GM10266 (cell line): ENCODE results near the gene SLC16A4.

Experiments
- DNase-seq: peaks from one replicate; pipeline ENCODE4 v3.0.0; 2012; ENCODE audit errors: extremely low spot score
- CTCF ChIP-seq: IDR thresholded peaks from 2 replicates; pipeline ENCODE4 v1.5.1; 2012; ENCODE audit warnings: mild to moderate bottlenecking, low read depth; ENCODE audit not compliant: control insufficient read depth, insufficient read depth; ENCODE audit errors: missing control alignments

The SLC16A4 gene

GRCh38 chr1:110328274-110328673 lies 62.6 kb downstream of the SLC16A4 start:
- DNase-seq = no peak
- TF ChIP-seq CTCF = no peak

GRCh38 chr1:110326826-110327225 lies 64.0 kb downstream of the SLC16A4 start:
- DNase-seq = no peak
- no peak for TF ChIP-seq CTCF

DNA sequence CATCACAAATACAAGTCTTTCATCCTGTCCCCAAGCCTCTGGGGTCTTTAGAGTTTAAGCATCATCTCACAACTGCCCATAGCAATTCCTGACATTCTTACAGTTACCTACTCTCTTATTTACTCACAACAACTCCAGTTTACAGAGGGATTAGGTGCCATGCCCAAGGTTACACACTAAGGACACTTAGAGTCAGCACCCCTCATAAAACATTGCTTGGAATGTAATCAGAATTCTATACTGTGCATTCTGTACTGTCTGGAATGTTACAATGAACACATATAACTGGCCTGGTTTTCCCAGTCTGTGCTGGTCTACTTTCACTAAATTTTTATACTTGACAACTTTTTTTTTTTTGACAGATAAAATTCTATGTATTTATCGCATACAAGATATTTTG lies 66.2 kb downstream of the SLC16A4 start:
- DNase-seq = no peak
- no peak for TF ChIP-seq CTCF

- TF ChIP-seq CTCF = no peak
Measured at GRCh38 chr1:110321846-110322245, 69.0 kb downstream of the SLC16A4 start.

DNA sequence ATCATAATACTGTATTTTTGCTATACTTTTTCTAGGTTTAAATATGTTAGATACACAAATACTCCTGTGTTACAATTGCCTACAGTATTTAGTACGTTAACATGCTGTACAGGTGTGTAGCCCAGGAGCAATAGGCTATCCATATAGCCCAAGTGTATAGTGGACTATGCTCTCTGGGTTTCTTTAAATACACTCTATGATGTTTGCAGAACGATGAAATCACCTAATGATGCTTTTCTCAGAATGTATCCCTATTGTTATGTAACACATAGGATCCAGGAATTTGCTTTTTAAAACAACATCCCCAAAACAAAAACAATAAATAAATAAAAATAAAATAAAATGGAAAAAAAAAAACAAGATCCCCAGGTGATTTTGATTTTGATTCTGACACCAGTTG lies 69.8 kb downstream of the SLC16A4 start:
- no peak for DNase-seq
- no peak for TF ChIP-seq CTCF

More at GRCh38 chr1:110321846-110322245, 69.0 kb downstream of the SLC16A4 start:
- no peak for DNase-seq

- no peak for TF ChIP-seq CTCF
- DNase-seq = no peak
Measured at GRCh38 chr1:110320168-110320518, 70.7 kb downstream of the SLC16A4 start.

DNA sequence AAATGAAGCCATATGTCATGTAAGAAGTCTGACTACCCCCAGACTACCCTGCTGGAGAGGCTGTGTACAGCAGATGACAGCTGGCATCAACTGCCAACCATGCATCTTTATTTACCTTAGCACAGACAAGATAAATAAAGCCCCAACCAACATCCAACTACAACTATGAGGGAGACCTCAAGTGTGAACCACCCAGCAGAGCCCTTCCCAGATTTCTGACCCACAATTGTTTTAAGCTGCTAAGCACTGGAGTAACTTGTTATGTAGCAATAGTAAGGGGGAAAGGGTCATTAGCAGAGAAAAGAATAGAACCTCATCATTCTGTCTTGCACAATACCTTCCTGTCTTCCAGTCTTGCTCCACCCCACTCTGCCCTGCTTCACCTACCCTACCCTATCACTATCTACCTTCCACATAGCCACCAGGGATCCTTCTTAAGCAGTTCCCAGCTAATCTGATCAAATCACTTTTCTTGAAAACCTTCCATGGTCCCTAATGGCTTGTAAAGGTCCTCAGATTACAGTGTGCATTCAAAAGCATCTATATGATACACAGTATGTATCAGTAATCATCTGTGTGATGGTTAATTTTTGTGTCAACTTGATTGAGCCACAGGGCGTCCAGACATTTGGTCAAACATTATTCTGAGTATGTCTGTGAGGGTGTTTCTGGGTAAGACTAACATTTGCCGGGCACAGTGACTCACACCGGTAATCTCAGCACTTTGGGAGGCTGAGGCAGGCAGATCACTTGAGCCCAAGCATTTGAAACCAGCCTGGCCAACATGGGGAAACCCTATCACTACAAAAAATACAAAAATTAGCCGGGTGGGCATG lies 71.3 kb downstream of the SLC16A4 start:
- no peak for DNase-seq
- TF ChIP-seq CTCF = no peak
